ENCODE data around the gene MORC3.

MORC3 gene

GRCh38 chr21:36424592-36424991 lies 104.6 kb downstream of the MORC3 start:
- no peak overlapping the region for H3K4me3 ChIP-seq (ENCODE audit: low read depth, low read length)
- DNase-seq (ENCODE audit: low read depth): no peak
- no peak for TF ChIP-seq CTCF (IDR thresholded peaks at IDR 0.05; ENCODE audit: control insufficient read depth, extremely low read depth, insufficient read depth)

GRCh38 chr21:36425286-36425685 lies 105.3 kb downstream of the MORC3 start:
- no peak for TF ChIP-seq CTCF (IDR thresholded peaks at IDR 0.05; ENCODE audit: control insufficient read depth, extremely low read depth, insufficient read depth)
- DNase-seq (ENCODE audit: low read depth): no peak
- H3K4me3 ChIP-seq (ENCODE audit: low read depth, low read length): no peak overlapping the region
